Caco-2 (cell line): ENCODE measurements around the gene SCG2. TPM values are rescaled to one million over a fixed set of nuclear protein-coding genes. Genes with fewer than 3 reads are reported as not detected.

ENCODE experiments used
- BruUV-seq: library from RNA; stranded (reverse); fragments of 400-500 nt; replicated peaks from 2 replicates; lab custom pipeline; 2021; lab: Mats Ljungman, UMichigan
- CTCF ChIA-PET: fragments of 300-600 bp; sonication (Branson Sonifier 250); formaldehyde crosslinking; loops from one replicate; lab custom pipeline; 2022; ENCODE audit warnings: antibody characterized with exemption; lab: Charles Lee
- POLR2A ChIA-PET: fragments of 300-600 bp; sonication (Branson Sonifier 250); formaldehyde crosslinking; loops from one replicate; lab custom pipeline; 2022; ENCODE audit warnings: antibody characterized with exemption; lab: Charles Lee
- DNase-seq, 2 experiments: peaks; one replicate each; pipeline versions ENCODE4 v3.0.0 to v3.0.0-alpha.2; 2020 to 2022
- H3K27me3 ChIP-seq: replicated peaks from 2 replicates; pipeline ENCODE4 v1.6.0; 2011; ENCODE audit warnings: low read length; ENCODE audit not compliant: control insufficient read depth, insufficient read depth
- H3K36me3 ChIP-seq: 2 replicates; pipeline ENCODE4 v1.5.1; 2011; ENCODE audit warnings: low read length; ENCODE audit not compliant: control insufficient read depth, insufficient read depth
- H3K4me1 ChIP-seq: fragments of 250-450 bp; sonication (Bioruptor Pico); 2 replicates; pipeline ENCODE4 v1.5.1; 2020; ENCODE audit warnings: mild to moderate bottlenecking
- H3K4me3 ChIP-seq: 2 replicates; pipeline ENCODE4 v1.5.1; 2011; ENCODE audit warnings: low read depth, mild to moderate bottlenecking, control low read depth, low read length
- H3K9me3 ChIP-seq: fragments of 250-450 bp; sonication (Bioruptor Pico); 2 replicates; pipeline ENCODE4 v1.5.1; 2020; ENCODE audit warnings: mild to moderate bottlenecking, moderate library complexity
- H3K27ac Mint-ChIP-seq: one replicate; pipeline ENCODE4 v1.8.0; 2022; ENCODE audit warnings: mixed read lengths; ENCODE audit not compliant: unreplicated experiment
- H3K27me3 Mint-ChIP-seq: one replicate; pipeline ENCODE4 v1.8.0; 2022; ENCODE audit warnings: mixed read lengths; ENCODE audit not compliant: insufficient read depth, unreplicated experiment
- H3K36me3 Mint-ChIP-seq: one replicate; pipeline ENCODE4 v1.8.0; 2022; ENCODE audit warnings: mild to moderate bottlenecking, mixed read lengths; ENCODE audit not compliant: insufficient read depth, unreplicated experiment
- H3K4me1 Mint-ChIP-seq: one replicate; pipeline ENCODE4 v1.8.0; 2022; ENCODE audit warnings: low read depth, mixed read lengths; ENCODE audit not compliant: unreplicated experiment
- H3K4me3 Mint-ChIP-seq: one replicate; pipeline ENCODE4 v1.8.0; 2022; ENCODE audit warnings: mild to moderate bottlenecking, moderate library complexity, mixed read lengths; ENCODE audit not compliant: unreplicated experiment
- H3K9me3 Mint-ChIP-seq: one replicate; pipeline ENCODE4 v1.8.0; 2022; ENCODE audit warnings: mixed read lengths; ENCODE audit not compliant: unreplicated experiment
- intact Hi-C: fragments of 100-400 bp; cut with micrococcal nuclease; formaldehyde crosslinking; loops from one replicate; pipeline ENCODE4 v1.10.0; 2022; ENCODE audit not compliant: unreplicated experiment
- total RNA-seq: library from RNA; stranded (reverse); gene quantifications from 2 replicates; pipeline ENCODE4 v1.2.3, GENCODE V29; 2022
- TF ChIP-seq, protein P1 (sequence below), 2 experiments: fragments of 200-600 bp in 1 of 2; IDR thresholded peaks; 1 replicate in 1 of 2; 2 replicates in 1 of 2; pipeline versions ENCODE4 v1.5.1 to v1.8.0; 2011 to 2022; ENCODE audit warnings: antibody characterized with exemption in 1 of 2, control low read depth in 1 of 2, inconsistent platforms in 1 of 2, low read depth in 1 of 2, low read length in 1 of 2, mild to moderate bottlenecking in 1 of 2, moderate library complexity in 1 of 2; ENCODE audit not compliant: insufficient read depth in 1 of 2, severe bottlenecking in 1 of 2, unreplicated experiment in 1 of 2

The SCG2 gene
- total RNA-seq, 1 experiment from 2014 or later: 0.41 TPM

DNA sequence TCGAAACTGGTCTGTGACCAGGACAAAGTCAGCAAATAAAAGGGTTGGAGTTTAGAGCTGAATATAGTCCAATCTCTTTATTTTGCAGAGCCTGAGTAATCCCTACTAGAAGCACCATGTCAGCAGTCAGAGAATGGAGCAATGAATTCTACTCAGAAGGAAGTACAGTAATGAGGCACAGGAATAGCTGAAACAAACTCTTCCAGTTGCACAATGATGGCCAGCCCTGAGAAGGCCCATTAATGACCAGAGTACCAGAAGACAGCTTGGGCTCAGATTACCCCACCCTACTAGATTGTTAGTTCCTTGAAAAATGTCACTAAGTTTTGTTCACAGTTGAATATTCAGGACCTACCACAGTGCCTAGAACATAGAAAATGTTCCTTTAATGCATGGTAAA lies 40.3 kb upstream of the SCG2 start:
- BruUV-seq: no TSS peak
- POLR2A ChIA-PET: no interaction called here
- Mint-ChIP-seq H3K27ac (no peak overlapping the region), H3K9me3 (no peaks in the 10 kb centered on the region), H3K27me3 (peaks cover 4% of the 10 kb centered on the region), H3K4me3 (no peak overlapping the region), H3K4me1 (no peaks in the 10 kb centered on the region), H3K36me3 (no peaks in the 10 kb centered on the region)
- Histone ChIP-seq H3K9me3 (no peaks in the 10 kb centered on the region), H3K4me3 (no peak overlapping the region), H3K4me1 (no peaks in the 10 kb centered on the region), H3K36me3 (no peaks in the 10 kb centered on the region), H3K27me3 (no peaks in the 10 kb centered on the region)
- intact Hi-C loops: no loop called here
- TF ChIP-seq, protein P1, sequence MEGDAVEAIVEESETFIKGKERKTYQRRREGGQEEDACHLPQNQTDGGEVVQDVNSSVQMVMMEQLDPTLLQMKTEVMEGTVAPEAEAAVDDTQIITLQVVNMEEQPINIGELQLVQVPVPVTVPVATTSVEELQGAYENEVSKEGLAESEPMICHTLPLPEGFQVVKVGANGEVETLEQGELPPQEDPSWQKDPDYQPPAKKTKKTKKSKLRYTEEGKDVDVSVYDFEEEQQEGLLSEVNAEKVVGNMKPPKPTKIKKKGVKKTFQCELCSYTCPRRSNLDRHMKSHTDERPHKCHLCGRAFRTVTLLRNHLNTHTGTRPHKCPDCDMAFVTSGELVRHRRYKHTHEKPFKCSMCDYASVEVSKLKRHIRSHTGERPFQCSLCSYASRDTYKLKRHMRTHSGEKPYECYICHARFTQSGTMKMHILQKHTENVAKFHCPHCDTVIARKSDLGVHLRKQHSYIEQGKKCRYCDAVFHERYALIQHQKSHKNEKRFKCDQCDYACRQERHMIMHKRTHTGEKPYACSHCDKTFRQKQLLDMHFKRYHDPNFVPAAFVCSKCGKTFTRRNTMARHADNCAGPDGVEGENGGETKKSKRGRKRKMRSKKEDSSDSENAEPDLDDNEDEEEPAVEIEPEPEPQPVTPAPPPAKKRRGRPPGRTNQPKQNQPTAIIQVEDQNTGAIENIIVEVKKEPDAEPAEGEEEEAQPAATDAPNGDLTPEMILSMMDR (IDR thresholded peaks at IDR 0.05; ENCODE audit: insufficient read depth in 1 of 2, low read depth in 1 of 2, low read length in 1 of 2, severe bottlenecking in 1 of 2, unreplicated experiment in 1 of 2): no peak
- CTCF ChIA-PET: no interaction called here
- no peak for DNase-seq

DNA sequence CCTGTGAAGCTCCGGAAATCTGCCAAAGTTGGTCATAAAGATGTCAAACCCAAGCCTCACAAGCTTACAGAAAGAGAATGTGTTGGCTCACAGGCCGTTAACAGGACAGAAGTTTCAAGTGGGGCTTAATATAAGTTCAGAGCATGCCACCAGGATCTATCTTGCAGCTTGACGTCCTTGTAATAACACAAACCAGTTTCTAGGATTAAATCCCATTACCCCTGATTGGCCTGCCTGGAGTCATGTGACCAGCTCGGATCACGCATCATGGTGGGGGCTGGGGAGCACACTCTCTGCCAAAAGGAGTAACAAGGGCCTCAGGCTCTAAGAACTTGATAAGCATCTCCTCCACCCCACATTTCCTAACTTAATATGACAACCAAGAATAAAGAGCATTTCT lies 38.9 kb upstream of the SCG2 start:
- CTCF ChIA-PET: interaction anchor here (0.6 kb wide), 1 partner anchor 797 kb away, joined by 6 read pairs; no protein-coding TSS in a partner anchor
- Histone ChIP-seq H3K27me3 (no peaks in the 10 kb centered on the region), H3K4me3 (no peak overlapping the region), H3K9me3 (no peaks in the 10 kb centered on the region), H3K4me1 (no peaks in the 10 kb centered on the region), H3K36me3 (no peaks in the 10 kb centered on the region)
- H3K27me3 Mint-ChIP-seq: no peaks in the 10 kb centered on the region
- BruUV-seq: no TSS peak
- POLR2A ChIA-PET: no interaction called here
- H3K27ac Mint-ChIP-seq: no peak overlapping the region
- no peak overlapping the region for H3K4me3 Mint-ChIP-seq
- intact Hi-C loops: no loop called here
- TF ChIP-seq, protein P1 (IDR thresholded peaks at IDR 0.05; ENCODE audit: insufficient read depth in 1 of 2, low read depth in 1 of 2, low read length in 1 of 2, severe bottlenecking in 1 of 2, unreplicated experiment in 1 of 2): no peak
- H3K36me3 Mint-ChIP-seq: no peaks in the 10 kb centered on the region
- peak; percentile 28 to 54 for DNase-seq
- H3K4me1 Mint-ChIP-seq: no peaks in the 10 kb centered on the region
- H3K9me3 Mint-ChIP-seq: no peaks in the 10 kb centered on the region

GRCh38 chr2:223635080-223635479 lies 32.9 kb upstream of the SCG2 start:
- Histone ChIP-seq H3K4me3 (no peak overlapping the region), H3K9me3 (no peaks in the 10 kb centered on the region; the same call in 1 of the 2 replicates), H3K36me3 (no peaks in the 10 kb centered on the region), H3K27me3 (no peaks in the 10 kb centered on the region), H3K4me1 (no peaks in the 10 kb centered on the region)
- DNase-seq: no peak
- H3K4me3 Mint-ChIP-seq: no peak overlapping the region
- intact Hi-C loops: no loop called here
- no peaks in the 10 kb centered on the region for H3K36me3 Mint-ChIP-seq
- H3K4me1 Mint-ChIP-seq: no peaks in the 10 kb centered on the region
- TF ChIP-seq, protein P1 (IDR thresholded peaks at IDR 0.05; ENCODE audit: insufficient read depth in 1 of 2, low read depth in 1 of 2, low read length in 1 of 2, severe bottlenecking in 1 of 2, unreplicated experiment in 1 of 2): no peak
- no peak overlapping the region for H3K27ac Mint-ChIP-seq
- H3K9me3 Mint-ChIP-seq: no peaks in the 10 kb centered on the region
- ChIA-PET CTCF (no interaction called here), POLR2A (no interaction called here)
- no TSS peak for BruUV-seq
- H3K27me3 Mint-ChIP-seq: peaks cover 8% of the 10 kb centered on the region
